ENCODE data around the gene THUMPD3.

THUMPD3 gene

GRCh38 chr3:9435316-9435715 lies 72.5 kb downstream of the THUMPD3 start:
- no peak for TF ChIP-seq GATA1 (IDR thresholded peaks at IDR 0.05; ENCODE audit: low read depth, low read length)
- TF ChIP-seq POLR2A (IDR thresholded peaks at IDR 0.05; ENCODE audit: low read length), result no peak
- no peak for DNase-seq

All from erythroblast (primary cell).